GM12891 (cell line): Measurements from ENCODE around the gene MS4A8.

Experiments used
- DNase-seq: peaks from one replicate; pipeline ENCODE4 v3.0.0; 2011; ENCODE audit warnings: low spot score; ENCODE audit not compliant: insufficient read length
- FAIRE-seq: peaks from 2 replicates; lab custom pipeline; 2011; peaks lifted over from hg19 to GRCh38; lab: Jason Lieb, UNC
- PAX5 ChIP-seq: IDR thresholded peaks from 2 replicates; pipeline ENCODE4 v1.6.1; 2011; ENCODE audit warnings: low read length, moderate library complexity, mild to moderate bottlenecking; ENCODE audit not compliant: insufficient read depth, severe bottlenecking
- POLR2A ChIP-seq: IDR thresholded peaks from 2 replicates; pipeline ENCODE4 v1.6.1; 2011; ENCODE audit warnings: low read depth, low read length, control low read depth
- POLR2AphosphoS5 ChIP-seq: IDR thresholded peaks from 2 replicates; pipeline ENCODE4 v1.6.1; 2011; ENCODE audit warnings: low read depth, low read length, control low read depth
- POU2F2 ChIP-seq: IDR thresholded peaks from 2 replicates; pipeline ENCODE4 v1.6.1; 2011; ENCODE audit warnings: low read depth, mild to moderate bottlenecking, control low read depth, low read length, moderate library complexity
- SPI1 ChIP-seq: IDR thresholded peaks from 2 replicates; pipeline ENCODE4 v1.6.1; 2011; ENCODE audit warnings: low read depth, low read length, control low read depth
- TAF1 ChIP-seq: IDR thresholded peaks from 2 replicates; pipeline ENCODE4 v1.6.1; 2011; ENCODE audit warnings: low read depth, low read length, control low read depth

Gene MS4A8

DNA sequence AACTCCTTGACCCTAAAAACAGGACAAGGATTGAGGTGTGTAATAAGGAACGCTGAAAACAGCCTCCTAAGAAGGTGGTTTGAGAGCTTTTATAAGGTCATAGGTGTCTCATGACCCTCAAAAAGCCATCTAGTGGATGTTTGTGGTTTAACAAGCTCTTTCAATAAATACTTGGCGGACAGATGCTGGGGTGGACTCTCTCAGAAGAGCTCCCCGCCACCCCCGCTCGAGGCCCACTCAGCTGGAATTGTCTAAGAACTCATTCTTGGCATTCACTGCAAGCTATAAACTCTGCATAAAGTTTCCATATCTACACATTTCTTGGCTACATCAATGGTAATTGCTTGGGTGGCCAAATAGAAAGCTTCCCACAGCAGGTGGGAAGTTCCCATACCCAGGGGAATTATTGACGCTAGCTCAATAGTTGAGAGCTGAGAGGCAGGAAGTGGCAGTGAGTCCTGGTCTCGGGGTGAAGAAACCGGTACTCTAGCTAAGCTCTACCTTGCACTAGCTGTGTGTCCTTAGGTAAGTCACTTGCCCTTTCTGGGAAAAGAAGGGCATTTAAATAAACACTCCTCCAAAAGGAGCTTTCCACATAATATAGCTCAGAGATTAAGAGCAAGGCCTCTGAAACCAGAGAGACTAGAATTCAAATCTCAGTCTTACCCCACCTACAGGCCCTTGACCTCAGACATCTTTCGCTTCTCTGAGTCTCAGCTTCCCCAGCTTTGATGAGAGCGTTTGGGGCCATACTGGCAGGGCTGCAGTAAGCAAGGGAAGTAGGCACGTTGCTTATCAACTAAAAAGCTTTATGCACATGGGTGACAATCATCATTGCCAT lies 63.7 kb downstream of the MS4A8 start:
- DNase-seq (no peak), FAIRE-seq (peak; percentile 93)
- 0 out of 2 replicates have a peak, but pooled peaks have one; percentile 54 for TF ChIP-seq TAF1
- TF ChIP-seq SPI1 = peak; percentile 65
- TF ChIP-seq PAX5 = no peak
- TF ChIP-seq POLR2AphosphoS5 = no peak
- TF ChIP-seq POU2F2 = peak; percentile 42
- TF ChIP-seq POLR2A = 0 out of 2 replicates have a peak, but pooled peaks have one; percentile 8

DNA sequence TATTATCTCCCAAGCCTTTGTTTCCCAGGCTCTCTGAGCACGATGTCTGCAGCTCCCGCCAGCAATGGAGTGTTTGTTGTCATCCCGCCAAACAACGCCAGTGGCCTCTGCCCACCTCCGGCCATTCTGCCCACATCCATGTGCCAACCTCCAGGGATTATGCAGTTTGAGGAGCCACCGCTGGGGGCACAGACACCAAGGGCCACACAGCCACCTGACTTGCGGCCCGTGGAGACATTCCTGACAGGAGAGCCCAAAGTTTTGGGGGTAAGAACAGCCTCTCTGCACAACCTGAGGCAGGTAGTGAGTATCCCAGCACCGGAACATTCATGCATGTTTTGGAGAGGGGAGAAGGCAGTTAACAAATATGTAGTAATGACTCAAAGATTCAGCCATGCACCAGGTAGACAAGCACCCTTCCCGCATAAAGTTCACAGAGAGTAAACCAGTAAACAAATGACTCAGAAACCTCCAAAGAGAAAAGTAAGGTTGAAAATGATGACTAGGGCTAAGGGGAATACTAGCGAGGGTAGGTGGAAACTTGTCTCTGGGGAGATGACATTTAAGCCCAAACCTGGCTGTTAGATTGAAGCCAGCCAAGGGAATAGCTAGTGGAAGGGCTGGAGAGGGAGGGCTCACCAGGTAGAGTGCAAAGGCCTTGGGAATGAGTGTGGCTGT lies 64.4 kb downstream of the MS4A8 start:
- FAIRE-seq (peak; percentile 75), DNase-seq (no peak)
- no peak for TF ChIP-seq TAF1
- no peak for TF ChIP-seq PAX5
- TF ChIP-seq POLR2AphosphoS5 = no peak

DNA sequence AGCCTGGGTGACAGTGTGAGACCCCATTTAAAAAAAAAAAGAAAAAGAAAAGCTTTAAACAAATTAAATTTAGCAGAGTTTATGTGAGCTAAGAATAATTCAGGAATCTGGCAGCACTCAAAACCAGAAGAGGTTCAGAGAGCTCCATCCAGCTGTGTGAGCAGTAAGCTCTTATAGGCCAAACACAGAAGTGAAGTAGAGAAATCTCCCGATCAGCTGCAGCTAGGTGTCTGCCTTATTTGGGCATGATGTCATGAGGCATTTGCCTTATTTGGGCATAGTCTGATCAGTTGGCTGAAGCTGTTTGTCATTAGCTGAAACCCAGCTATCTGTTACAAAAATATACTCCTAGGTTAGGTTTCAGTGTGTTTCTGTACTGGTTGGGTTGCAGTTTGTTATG lies 65.5 kb downstream of the MS4A8 start:
- FAIRE-seq (peak; percentile 83), DNase-seq (no peak)
- TF ChIP-seq SPI1 (no peak), POLR2AphosphoS5 (peak; percentile 42; the same call in 1 of the 2 replicates), POLR2A (peak; percentile 59)

DNA sequence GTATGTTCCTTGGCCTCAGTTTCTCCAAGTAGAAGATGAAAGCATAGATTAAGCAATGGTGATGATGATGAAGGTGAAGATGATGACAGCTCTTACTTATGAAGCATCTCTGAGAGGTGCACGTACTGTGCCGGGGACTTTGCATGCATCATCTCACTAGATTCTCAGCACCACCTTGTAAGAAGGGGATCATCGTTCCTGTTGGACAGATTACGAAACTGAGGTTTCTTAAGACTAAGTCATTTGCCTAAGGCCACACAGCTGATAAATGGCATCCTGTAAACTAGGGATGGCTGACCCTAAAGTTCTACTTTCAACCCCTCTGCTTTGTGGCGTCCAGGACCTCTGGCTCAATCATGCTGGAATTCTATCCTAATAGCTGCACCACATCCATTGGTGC lies 65.9 kb downstream of the MS4A8 start:
- DNase-seq = no peak
- TF ChIP-seq PAX5 (no peak), POU2F2 (no peak), POLR2AphosphoS5 (no peak; the same call in 1 of the 2 replicates), SPI1 (no peak), TAF1 (no peak), POLR2A (no peak)
- no peak for FAIRE-seq
